GM11168 (cell line): ENCODE results near the gene GAPDHS.

Source experiments
- in situ Hi-C: fragments of 300-500 bp; cut with MboI; formaldehyde crosslinking; loops from one replicate; pipeline ENCODE4 v1.12.0; 2022; ENCODE audit warnings: low sequenced_read_pairs; ENCODE audit not compliant: unreplicated experiment

Gene GAPDHS

DNA sequence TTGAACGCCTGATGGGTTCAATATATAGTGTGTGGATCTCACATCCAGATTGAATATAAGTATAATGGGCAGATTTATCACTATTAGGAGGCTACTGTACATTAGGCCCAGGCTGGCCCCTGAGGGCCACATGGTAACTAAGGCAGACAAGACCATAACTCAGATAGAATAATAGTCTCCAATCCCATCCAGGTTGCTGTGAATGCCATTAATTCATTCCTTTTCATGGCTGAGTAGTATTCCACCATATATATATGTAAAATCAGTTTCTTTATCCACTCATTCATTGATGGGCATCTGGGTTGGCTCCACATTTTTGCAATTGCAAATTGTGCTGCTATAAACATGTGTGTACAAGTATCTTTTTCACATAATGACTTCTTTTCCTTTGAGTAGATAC is 44.7 kb downstream of the GAPDHS start:
- in situ Hi-C loops = no loop called here

GRCh38 chr19:35578707-35579106 is 45.5 kb downstream of the GAPDHS start:
- in situ Hi-C loops = no loop called here

DNA sequence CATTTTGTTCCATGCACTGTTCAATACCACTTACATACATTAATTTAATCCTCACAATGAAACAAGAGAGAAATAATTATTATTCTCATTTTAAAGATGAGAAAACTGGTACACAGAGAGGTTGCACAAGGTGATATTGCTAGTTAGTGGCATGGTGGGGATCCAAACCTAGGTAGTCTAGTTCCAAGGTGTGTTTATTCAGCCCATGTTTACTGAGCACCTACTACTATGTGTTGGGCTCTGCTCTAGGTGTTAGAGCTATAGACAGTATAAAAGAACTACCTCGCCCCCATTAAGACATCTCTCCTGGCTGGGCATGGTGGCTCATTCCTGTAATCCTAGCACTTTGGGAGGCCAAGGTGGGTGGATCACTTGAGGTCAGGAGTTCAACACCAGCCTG is 49.5 kb downstream of the GAPDHS start:
- in situ Hi-C loops = no loop called here

DNA sequence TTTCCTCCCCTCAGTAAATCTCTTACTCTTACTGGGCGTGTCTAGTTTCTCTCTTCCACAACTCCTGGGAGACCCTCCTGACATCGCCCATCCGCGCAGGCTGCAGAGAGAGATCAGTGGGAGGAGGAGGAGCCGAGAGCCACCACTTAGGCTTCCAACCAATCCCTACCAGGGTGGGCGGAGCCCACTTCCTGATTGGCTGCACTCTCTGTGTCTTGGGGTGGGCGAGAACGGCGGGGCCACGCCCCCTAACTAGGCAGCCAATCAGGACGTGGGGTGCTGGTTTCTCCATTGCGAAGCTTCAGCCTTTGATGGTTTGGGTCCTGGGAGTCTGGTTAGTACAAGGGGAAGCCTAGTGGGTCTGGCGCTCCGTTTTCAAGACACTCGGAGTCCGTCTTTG is 52.6 kb downstream of the GAPDHS start, which contains the start of gene PMIS2:
TSS of gene PMIS2 (plus strand) at position 326 of the 400 bp plus-strand sequence. CDS start 87 bp downstream, outside the sequence.
- in situ Hi-C loops = no loop called here

DNA sequence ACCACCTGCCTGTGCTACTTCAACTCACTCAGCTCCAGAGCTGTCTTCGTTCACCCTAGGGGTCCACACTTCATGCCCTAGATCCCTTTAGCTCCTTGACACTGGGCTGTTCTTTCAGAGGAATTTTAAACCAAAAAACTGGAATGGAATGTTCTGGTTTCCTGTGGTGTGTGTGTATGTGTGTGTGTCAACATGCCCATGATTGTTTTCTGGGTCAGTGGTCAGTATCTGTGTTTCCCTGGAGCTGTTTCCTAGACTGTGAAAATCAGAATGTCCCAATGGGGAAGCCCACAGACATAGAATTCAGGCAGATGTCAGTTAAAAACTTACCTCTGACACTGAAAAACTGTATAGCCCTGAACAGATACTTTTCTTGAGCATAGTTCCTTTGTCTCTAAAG is 54.1 kb downstream of the GAPDHS start:
- in situ Hi-C loops = no loop called here

DNA sequence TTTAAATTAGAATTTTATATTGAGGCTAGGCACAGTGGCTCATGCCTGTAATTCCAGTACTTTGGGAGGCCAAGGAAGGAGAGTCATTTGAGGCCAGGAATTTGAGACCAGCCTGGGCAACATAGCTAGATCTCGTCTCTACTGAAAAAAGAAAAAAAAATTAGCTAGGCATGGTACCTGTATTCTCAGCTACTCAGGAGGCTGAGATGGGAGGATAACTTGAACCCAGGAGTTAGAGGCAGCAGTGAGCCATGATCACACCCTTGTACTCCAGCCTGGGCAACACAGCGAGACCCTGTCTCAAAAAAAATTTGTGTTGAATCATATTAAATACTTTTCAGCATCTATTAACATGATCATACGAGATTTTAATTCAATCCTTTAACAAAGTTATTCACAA is 57.6 kb downstream of the GAPDHS start:
- in situ Hi-C loops = no loop called here

- in situ Hi-C loops = no loop called here
Measured at GRCh38 chr19:35592226-35592625, 59.0 kb downstream of the GAPDHS start.
